ENCODE data around the gene HLCS. TPM values are rescaled to one million over a fixed set of nuclear protein-coding genes. Genes with fewer than 3 reads are reported as not detected.
A peak's percentile ranks its signal among the peaks of the same experiment; 100 is the strongest.

HLCS gene
- total RNA-seq, 1 donor from 2014 or later = 28.1 TPM

DNA sequence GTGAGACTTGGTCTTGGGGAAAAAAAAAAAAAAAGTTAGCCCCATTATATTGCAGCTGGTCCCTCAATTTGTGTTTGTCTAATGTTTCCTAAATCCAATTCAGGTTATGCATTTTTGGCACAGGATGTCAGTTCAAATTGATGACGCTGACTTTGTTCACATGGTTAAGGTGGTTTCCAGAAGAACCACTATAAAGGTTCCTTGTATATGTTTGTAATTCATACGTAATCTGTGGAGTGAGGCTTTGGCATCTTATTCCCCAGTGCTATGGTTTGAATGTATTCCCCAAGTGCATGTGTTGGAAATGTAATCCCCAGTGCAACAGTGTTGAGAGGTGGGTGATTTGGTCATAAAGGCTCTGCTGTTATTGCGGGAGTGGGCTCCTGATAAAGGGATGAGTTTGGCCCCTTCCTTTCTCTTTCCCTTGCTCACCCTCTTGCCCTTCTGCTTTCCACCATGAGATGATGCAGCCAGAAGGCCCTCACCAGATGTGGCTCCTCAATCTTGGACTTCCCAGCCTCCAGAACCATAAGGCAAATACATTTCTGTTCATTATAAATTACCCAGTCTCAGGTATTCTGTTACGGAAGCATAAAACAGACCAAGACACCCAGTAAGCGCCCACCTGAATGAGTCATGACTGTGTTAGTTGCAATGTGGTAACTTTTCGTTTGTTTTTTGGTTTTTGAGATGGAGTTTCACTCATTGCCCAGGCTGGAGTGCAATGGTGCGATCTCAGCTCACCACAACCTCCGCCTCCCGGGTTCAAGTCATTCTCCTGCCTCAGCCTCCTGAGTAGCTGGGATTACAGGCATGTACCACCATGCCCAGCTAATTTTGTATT is 19.5 kb upstream of the HLCS start:
- no peak for DNase-seq

- no peak for DNase-seq
These were observed 15.7 kb upstream of the HLCS start for GRCh38 chr21:36981977-36982700.

GRCh38 chr21:36981049-36981391 is 14.6 kb upstream of the HLCS start:
- no peak for DNase-seq

DNA sequence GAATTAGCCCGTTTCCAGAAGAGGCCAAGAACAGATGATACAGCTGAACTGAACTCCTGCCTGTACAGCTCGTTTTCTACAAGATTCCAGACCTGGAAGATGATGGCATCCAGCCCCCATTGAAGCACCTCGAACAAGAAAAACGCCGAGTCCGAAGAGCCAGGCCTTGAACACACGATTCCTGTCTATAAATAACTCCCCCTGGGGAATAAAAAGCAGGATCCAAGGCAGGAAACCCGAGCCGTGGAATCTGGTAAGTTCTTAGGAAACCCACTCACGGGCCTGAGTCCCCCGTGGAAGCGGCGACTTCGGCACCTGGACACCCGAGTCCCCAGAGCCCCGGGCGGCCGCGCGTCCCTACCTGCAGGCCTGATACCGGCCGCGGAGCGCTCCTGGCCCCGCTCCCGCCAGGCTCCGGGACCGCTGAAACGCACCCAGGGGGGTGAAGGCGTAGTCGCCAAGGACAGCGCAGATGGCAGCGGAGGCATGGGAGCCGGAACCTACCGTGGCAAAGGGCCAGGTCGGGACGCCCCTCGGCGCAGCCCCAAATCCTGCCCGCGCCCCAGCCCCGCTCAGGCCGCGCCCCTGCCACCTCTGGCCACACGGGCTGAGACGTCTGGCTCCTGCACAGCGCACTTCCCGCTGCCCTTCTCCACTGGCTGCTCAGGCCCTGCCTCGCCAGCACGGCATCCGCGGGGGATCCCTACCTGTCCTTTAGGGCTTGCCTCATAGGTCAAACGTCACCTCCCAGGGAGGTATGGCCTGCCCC is 14.0 kb upstream of the HLCS start:
- no peak for DNase-seq

- DNase-seq = no peak
These were observed 10.6 kb upstream of the HLCS start for GRCh38 chr21:36976882-36977651.

DNA sequence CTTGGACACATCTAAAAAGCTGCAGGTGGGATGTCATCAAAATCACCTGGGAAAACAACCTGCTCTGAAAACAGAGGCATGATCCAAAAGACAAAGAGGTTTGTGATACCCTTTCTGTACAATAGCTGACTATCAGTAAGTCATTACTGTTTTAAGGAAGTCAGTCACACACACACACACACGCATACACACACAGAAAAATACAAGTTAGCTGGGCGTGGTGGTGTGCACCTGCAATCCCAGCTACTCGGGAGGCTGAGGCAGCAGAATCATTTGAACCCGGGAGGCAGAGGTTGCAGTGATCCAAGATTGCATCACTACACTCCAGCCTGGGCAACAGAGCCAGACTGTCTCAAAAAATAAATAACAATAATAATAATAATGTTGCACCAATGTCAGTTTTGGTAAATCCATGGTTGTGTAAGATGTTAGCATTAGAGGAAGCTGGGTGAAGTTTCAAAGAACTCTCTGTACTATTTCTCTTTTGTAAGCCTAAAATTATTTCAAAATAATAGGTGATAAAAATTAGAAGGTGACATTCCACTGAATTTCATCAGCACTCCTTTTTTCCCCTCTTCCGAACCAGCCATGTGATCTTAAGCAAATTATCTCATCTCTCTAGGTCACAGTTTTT is 9.9 kb upstream of the HLCS start:
- DNase-seq = no peak

DNA sequence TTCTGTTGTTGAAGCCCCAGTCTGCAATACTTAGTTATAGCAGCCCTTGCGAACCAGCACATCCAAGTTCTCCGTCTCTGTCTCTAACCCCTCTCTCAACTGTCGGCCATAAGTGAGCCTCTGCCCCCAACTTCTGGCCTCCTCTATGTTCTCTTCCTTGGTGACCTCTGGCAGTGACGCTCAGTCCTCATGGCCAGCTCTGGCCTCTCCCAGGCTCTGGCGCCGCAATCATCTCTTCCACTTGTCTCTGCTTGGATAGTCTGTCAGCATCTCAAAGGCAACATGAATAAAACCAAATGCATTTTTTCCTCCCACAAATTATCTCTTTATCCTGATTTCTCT is 8.4 kb upstream of the HLCS start:
- DNase-seq = no peak

- DNase-seq = no peak
These were observed 7.7 kb upstream of the HLCS start for GRCh38 chr21:36973986-36974850.

GRCh38 chr21:36968976-36969375 is 2.5 kb upstream of the HLCS start:
- no peak for DNase-seq

GRCh38 chr21:36968414-36968813 is 1.9 kb upstream of the HLCS start:
- DNase-seq = no peak

- DNase-seq = no peak
These were observed 626 bp upstream of the HLCS start for GRCh38 chr21:36966821-36967768.

DNA sequence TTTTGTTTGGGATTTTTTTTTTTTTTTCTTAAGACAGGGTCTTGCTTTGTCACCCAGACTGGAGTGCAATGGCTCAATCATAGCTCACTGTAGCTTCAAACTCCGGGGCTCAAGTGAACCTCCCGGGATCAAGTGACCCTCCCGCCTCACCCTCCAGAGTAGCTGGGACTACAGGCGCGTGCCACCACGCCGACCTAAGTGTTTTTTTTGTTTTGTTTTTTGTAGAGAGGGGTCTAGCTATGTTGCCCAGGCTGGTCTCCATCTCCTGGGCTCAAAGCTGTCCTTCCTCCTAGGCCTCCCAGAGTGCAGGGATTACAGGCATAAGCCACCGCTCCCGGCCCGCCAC is 776 bp downstream of the HLCS start:
- no peak for DNase-seq

- DNase-seq = no peak
These were observed 1.4 kb downstream of the HLCS start for GRCh38 chr21:36964827-36965719.

DNA sequence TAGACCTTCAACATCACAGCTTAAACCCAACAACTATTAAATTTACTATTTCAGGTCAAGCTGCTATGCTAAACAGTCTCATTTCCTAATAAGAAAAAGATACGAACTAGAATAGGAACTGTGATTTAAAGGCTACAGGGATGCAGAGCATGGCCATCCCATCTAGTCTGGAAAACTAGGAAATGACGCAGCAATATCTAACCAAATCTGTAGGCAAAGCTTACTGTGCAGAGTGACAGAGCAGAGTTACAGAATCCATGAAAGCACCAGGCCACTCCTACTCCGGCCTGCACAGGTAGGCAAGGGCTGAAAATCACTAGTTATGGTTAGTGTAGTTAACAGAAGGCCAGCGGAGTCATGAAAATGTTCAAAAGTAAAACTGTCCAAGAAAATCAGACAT is 2.1 kb downstream of the HLCS start:
- DNase-seq = no peak

DNA sequence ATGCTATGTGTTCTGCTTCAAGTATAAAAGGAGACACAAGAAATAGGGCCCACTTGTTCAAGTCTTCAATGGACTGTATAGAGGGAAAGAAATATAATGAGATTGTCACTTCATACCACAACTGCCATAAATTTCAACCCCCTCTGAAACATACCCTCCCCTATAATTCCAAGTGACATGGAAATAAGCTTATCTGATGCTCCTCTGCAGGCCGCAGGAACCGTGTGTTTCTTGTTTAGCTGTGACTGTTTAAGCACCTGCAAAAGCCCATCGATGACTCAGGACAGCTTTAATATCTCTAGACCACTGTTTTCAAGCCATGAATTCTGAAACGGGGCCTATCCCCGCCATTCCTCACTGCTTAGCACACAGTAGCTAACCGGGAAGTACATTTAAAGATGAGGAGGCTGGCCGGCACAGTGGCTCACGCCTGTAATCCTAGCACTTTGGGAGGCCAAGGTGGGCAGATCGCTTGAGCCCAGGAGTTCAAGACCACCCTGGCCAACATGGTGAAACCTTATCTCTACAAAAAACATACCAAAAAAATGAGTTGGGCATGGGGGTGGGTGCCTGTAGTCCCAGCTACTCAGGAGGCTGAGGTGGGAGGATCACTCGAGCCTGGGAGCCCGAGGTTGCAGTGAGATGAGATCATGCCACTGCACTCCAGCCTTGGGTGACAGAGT is 4.2 kb downstream of the HLCS start:
- no peak for DNase-seq

DNA sequence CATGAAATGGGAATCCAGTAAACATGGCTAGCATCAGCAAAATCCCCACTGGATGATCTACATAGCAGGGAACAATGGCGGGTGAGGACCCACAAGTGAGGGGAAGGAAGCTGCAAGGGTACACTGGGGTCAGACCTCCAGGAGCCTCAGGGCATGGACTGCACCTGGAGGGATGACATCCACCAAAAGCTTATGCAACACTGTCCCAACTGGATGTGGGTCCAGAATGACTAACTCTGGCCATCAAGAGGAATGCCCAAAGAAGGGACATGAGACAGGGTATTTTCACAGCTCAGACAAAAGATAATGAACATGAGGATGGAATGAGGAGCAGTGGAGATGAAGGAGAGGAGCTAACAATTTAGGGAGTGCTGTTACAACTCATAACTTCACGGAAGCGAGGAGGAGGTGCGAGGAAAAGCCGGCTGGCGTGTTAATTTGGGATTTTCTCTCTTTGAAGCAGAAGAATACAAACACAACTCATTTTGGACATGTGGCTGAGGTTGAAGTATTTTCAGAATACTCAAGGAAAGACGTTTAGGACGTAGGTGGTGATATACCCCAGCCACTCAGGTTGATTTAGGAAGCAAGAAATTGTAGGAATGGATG is 5.7 kb downstream of the HLCS start:
- DNase-seq = peak; percentile 13

GRCh38 chr21:36959020-36959835 is 7.2 kb downstream of the HLCS start:
- no peak for DNase-seq
